K562 (cell line): ENCODE data around the gene UBE2B. TPM values are rescaled to one million over a fixed set of nuclear protein-coding genes. Genes with fewer than 3 reads are reported as not detected.

ENCODE experiments used
- LCOR ChIP-seq: sonication (generic); formaldehyde crosslinking; IDR thresholded peaks from 2 replicates; pipeline ENCODE4 v1.8.0; 2022; ENCODE audit warnings: mild to moderate bottlenecking, missing genetic modification reagents
- RBM15 ChIP-seq: fragments of 200-400 bp; formaldehyde crosslinking; IDR thresholded peaks from 2 replicates; pipeline ENCODE4 v1.6.1; 2018; ENCODE audit warnings: mild to moderate bottlenecking, low read length, moderate library complexity; ENCODE audit not compliant: insufficient read depth
- SMAD1 ChIP-seq: fragments of 150-350 bp; IDR thresholded peaks from 2 replicates; pipeline ENCODE4 v1.6.1; 2014; ENCODE audit warnings: low read length, low read depth; ENCODE audit not compliant: partially characterized antibody
- ZFP30 ChIP-seq: fragments of 250-450 bp; sonication (Bioruptor Pico); IDR thresholded peaks from 2 replicates; pipeline ENCODE4 v1.8.0; 2022; ENCODE audit warnings: moderate library complexity, mild to moderate bottlenecking, inconsistent platforms, borderline replicate concordance
- ZNF134 ChIP-seq: fragments of 250-450 bp; sonication (Bioruptor Pico); conservative IDR thresholded peaks from 2 replicates; pipeline ENCODE4 v1.4.0; 2020
- ZNF589 ChIP-seq: fragments of 200-800 bp; sonication (Bioruptor generic); IDR thresholded peaks from 2 replicates; pipeline ENCODE4 v1.6.1; 2016; ENCODE audit warnings: low read depth, missing genetic modification characterization, missing compliant biosample characterization
- ZNF785 ChIP-seq: fragments of 250-450 bp; sonication (Bioruptor Pico); IDR thresholded peaks from 2 replicates; pipeline ENCODE4 v1.4.0; 2020; ENCODE audit warnings: mild to moderate bottlenecking
- polyA plus RNA-seq, 8 experiments: library from polyadenylated mRNA; depleted of rRNA in 4 of 8; stranded (reverse) in 5 of 8; unstranded in 3 of 8; fragments of >200 nt; fragmentation: Nextera tagmentation in 2 of 8; fragmentation: Illumina TruSeq in 1 of 8; extraction: Ambion mirVana in 2 of 8; extraction: Trizol in 1 of 8; gene quantifications; 2 replicates each; pipeline versions ENCODE4 v1.2.1 to v1.2.3, GENCODE V29; 2011 to 2014; ENCODE audit warnings: inconsistent platforms in 1 of 8, missing spikeins in 1 of 8
- total RNA-seq, 7 experiments: library from RNA; depleted of rRNA in 6 of 7; stranded (reverse); fragments of >200 nt in 6 of 7; fragmentation: Illumina TruSeq in 2 of 7; extraction: Trizol in 2 of 7; gene quantifications; 2 replicates each; pipeline versions ENCODE4 v1.2.1 to v1.2.3, GENCODE V29; 2011 to 2021; ENCODE audit warnings: low replicate concordance in 1 of 7
- TF ChIP-seq, protein P1 (sequence below): fragments of 450-650 bp; IDR thresholded peaks from 2 replicates; pipeline ENCODE4 v1.6.1; 2017; ENCODE audit warnings: antibody characterized with exemption, mild to moderate bottlenecking
- TF ChIP-seq, protein P2 (sequence below): fragments of 250-450 bp; sonication (Bioruptor Pico); IDR thresholded peaks from 2 replicates; pipeline ENCODE4 v1.4.0; 2020
- TF ChIP-seq, protein P3 (sequence below), 3 experiments: fragments of 200-800 bp in 1 of 3; fragments of 250-450 bp in 1 of 3; fragments of 450-650 bp in 1 of 3; sonication (Bioruptor Pico) in 1 of 3; sonication (Bioruptor generic) in 1 of 3; formaldehyde crosslinking in 1 of 3; IDR thresholded peaks; 2 replicates each; pipeline versions ENCODE4 v1.6.1 to v1.8.0; 2016 to 2022; ENCODE audit warnings: mild to moderate bottlenecking in 2 of 3, missing genetic modification characterization in 2 of 3, missing compliant biosample characterization in 1 of 3, moderate library complexity in 1 of 3
- TF ChIP-seq, protein P4 (sequence below): fragments of 150-350 bp; conservative IDR thresholded peaks from 2 replicates; pipeline ENCODE4 v1.6.1; 2014; ENCODE audit warnings: low read length
- TF ChIP-seq, protein P5 (sequence below): IDR thresholded peaks from 2 replicates; pipeline ENCODE4 v1.6.1; 2014; ENCODE audit warnings: antibody characterized with exemption

The UBE2B gene
- total and polyA plus RNA-seq, 9 of the 15 experiments (the other 6 are each of a cell fraction or from before 2014, with no cell fraction given): 13.1 to 198 (median 75.5) TPM

DNA sequence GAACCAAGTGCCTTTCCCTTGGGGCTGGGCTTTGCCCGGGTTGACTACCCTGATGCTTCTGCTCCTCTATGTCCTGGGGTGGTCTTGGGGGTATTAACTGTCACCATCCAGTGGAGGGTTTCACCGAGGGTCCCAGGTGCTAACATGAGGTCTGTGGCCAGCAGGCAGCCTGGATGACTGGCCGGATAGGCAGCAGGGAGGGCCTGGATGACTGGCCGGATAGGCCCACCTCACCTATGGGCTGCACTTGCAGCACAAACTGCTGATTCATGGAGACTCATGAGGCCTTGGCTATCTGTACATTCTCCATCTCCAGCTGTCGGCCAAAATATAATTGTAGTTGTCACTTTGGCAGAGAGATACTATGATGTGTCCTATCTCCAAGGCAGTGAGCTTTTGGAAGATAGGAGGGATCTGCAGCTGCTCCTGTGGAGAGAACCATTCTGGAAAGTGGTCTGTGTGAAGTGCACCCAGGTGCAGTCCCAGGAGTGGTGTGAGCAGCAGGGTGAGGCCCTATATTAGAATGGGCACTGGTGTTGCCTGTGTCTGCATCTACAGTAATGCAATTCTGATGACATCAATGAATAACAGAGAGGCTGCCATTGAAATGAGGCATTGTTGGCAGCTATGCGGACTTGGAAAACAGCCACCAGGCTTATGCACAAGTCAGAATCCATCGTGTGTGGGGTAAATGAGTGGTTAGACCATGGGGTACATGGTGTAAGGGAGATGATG lies 66.6 kb downstream of the UBE2B start (continued):
- TF ChIP-seq, protein P1, sequence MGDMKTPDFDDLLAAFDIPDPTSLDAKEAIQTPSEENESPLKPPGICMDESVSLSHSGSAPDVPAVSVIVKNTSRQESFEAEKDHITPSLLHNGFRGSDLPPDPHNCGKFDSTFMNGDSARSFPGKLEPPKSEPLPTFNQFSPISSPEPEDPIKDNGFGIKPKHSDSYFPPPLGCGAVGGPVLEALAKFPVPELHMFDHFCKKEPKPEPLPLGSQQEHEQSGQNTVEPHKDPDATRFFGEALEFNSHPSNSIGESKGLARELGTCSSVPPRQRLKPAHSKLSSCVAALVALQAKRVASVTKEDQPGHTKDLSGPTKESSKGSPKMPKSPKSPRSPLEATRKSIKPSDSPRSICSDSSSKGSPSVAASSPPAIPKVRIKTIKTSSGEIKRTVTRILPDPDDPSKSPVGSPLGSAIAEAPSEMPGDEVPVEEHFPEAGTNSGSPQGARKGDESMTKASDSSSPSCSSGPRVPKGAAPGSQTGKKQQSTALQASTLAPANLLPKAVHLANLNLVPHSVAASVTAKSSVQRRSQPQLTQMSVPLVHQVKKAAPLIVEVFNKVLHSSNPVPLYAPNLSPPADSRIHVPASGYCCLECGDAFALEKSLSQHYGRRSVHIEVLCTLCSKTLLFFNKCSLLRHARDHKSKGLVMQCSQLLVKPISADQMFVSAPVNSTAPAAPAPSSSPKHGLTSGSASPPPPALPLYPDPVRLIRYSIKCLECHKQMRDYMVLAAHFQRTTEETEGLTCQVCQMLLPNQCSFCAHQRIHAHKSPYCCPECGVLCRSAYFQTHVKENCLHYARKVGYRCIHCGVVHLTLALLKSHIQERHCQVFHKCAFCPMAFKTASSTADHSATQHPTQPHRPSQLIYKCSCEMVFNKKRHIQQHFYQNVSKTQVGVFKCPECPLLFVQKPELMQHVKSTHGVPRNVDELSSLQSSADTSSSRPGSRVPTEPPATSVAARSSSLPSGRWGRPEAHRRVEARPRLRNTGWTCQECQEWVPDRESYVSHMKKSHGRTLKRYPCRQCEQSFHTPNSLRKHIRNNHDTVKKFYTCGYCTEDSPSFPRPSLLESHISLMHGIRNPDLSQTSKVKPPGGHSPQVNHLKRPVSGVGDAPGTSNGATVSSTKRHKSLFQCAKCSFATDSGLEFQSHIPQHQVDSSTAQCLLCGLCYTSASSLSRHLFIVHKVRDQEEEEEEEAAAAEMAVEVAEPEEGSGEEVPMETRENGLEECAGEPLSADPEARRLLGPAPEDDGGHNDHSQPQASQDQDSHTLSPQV: peak; percentile 77
- TF ChIP-seq, protein P2, sequence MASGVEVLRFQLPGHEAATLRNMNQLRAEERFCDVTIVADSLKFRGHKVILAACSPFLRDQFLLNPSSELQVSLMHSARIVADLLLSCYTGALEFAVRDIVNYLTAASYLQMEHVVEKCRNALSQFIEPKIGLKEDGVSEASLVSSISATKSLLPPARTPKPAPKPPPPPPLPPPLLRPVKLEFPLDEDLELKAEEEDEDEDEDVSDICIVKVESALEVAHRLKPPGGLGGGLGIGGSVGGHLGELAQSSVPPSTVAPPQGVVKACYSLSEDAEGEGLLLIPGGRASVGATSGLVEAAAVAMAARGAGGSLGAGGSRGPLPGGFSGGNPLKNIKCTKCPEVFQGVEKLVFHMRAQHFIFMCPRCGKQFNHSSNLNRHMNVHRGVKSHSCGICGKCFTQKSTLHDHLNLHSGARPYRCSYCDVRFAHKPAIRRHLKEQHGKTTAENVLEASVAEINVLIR: no peak
- no peak for TF ChIP-seq ZNF785
- peak; percentile 34 for TF ChIP-seq SMAD1
- TF ChIP-seq ZFP30 (CRISPR knock-in tag): no peak
- TF ChIP-seq ZNF134: no peak
- peak; percentile 98 for TF ChIP-seq LCOR (CRISPR knock-in tag)
- 0 out of 2 replicates have a peak, but pooled peaks have one; percentile 24 for TF ChIP-seq ZNF589 (CRISPR knock-in tag)
- TF ChIP-seq, protein P3, sequence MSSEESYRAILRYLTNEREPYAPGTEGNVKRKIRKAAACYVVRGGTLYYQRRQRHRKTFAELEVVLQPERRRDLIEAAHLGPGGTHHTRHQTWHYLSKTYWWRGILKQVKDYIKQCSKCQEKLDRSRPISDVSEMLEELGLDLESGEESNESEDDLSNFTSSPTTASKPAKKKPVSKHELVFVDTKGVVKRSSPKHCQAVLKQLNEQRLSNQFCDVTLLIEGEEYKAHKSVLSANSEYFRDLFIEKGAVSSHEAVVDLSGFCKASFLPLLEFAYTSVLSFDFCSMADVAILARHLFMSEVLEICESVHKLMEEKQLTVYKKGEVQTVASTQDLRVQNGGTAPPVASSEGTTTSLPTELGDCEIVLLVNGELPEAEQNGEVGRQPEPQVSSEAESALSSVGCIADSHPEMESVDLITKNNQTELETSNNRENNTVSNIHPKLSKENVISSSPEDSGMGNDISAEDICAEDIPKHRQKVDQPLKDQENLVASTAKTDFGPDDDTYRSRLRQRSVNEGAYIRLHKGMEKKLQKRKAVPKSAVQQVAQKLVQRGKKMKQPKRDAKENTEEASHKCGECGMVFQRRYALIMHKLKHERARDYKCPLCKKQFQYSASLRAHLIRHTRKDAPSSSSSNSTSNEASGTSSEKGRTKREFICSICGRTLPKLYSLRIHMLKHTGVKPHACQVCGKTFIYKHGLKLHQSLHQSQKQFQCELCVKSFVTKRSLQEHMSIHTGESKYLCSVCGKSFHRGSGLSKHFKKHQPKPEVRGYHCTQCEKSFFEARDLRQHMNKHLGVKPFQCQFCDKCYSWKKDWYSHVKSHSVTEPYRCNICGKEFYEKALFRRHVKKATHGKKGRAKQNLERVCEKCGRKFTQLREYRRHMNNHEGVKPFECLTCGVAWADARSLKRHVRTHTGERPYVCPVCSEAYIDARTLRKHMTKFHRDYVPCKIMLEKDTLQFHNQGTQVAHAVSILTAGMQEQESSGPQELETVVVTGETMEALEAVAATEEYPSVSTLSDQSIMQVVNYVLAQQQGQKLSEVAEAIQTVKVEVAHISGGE (CRISPR knock-in tag; IDR thresholded peaks at IDR 0.05): peak in 1 of 3 experiments; percentile 59; a peak in 2 of 6 replicates
- TF ChIP-seq, protein P4, sequence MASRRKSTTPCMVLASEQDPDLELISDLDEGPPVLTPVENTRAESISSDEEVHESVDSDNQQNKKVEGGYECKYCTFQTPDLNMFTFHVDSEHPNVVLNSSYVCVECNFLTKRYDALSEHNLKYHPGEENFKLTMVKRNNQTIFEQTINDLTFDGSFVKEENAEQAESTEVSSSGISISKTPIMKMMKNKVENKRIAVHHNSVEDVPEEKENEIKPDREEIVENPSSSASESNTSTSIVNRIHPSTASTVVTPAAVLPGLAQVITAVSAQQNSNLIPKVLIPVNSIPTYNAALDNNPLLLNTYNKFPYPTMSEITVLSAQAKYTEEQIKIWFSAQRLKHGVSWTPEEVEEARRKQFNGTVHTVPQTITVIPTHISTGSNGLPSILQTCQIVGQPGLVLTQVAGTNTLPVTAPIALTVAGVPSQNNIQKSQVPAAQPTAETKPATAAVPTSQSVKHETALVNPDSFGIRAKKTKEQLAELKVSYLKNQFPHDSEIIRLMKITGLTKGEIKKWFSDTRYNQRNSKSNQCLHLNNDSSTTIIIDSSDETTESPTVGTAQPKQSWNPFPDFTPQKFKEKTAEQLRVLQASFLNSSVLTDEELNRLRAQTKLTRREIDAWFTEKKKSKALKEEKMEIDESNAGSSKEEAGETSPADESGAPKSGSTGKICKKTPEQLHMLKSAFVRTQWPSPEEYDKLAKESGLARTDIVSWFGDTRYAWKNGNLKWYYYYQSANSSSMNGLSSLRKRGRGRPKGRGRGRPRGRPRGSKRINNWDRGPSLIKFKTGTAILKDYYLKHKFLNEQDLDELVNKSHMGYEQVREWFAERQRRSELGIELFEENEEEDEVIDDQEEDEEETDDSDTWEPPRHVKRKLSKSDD: no peak
- TF ChIP-seq, protein P5, sequence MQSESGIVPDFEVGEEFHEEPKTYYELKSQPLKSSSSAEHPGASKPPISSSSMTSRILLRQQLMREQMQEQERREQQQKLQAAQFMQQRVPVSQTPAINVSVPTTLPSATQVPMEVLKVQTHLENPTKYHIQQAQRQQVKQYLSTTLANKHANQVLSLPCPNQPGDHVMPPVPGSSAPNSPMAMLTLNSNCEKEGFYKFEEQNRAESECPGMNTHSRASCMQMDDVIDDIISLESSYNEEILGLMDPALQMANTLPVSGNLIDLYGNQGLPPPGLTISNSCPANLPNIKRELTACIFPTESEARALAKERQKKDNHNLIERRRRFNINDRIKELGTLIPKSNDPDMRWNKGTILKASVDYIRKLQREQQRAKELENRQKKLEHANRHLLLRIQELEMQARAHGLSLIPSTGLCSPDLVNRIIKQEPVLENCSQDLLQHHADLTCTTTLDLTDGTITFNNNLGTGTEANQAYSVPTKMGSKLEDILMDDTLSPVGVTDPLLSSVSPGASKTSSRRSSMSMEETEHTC: peak; percentile 55; the same call in 1 of the 2 replicates
- no peak for TF ChIP-seq RBM15
